Measurements from ENCODE around the gene TBC1D22A.

GRCh38 chr22:46848197-46848596, 85.7 kb downstream of the TBC1D22A start:
- TF ChIP-seq CTCF (optimal IDR thresholded peaks at IDR 0.05 in 1 of 3, IDR thresholded peaks at IDR 0.05 in 1 of 3, conservative IDR thresholded peaks at IDR 0.05 in 1 of 3; ENCODE audit: extremely low read depth in 1 of 3, insufficient read depth in 2 of 3, low read length in 3 of 3) (no peak), EZH2 (IDR thresholded peaks at IDR 0.05; ENCODE audit: low read length) (no peak)

Data from keratinocyte (primary cell).